ENCODE measurements around the gene TRIM66.

GRCh38 chr11:8684600-8685290, 2.3 kb upstream of the TRIM66 start:
- no peak for TF ChIP-seq EP300 (IDR thresholded peaks at IDR 0.05; ENCODE audit: borderline replicate concordance)
- TF ChIP-seq TCF12 (IDR thresholded peaks at IDR 0.05; ENCODE audit: low read depth): no peak
- TF ChIP-seq MAX (IDR thresholded peaks at IDR 0.05): no peak
- TF ChIP-seq YY1 (IDR thresholded peaks at IDR 0.05; ENCODE audit: low read depth): no peak
- TF ChIP-seq RAD21 (IDR thresholded peaks at IDR 0.05; ENCODE audit: low read depth): no peak
